Left lung (tissue), 10 donors: Measurements from ENCODE around the gene AAK1. TPM values are rescaled to one million over a fixed set of nuclear protein-coding genes. Genes with fewer than 3 reads are reported as not detected.
"Not testable (repeated sequence)": the region's sequence is repeated elsewhere in the genome, so short reads cannot be mapped to it uniquely, and the experiment has no call there.

Experiments
- ATAC-seq: fragments of 200-7000 bp; cut with Tn5 transposase; one replicate; pipeline ENCODE4 v1.9.1; 2020; ENCODE audit warnings: moderate library complexity
- DNase-seq, 4 donors: peaks; one replicate each; pipeline ENCODE4 v3.0.0-alpha.2; 2013 to 2020
- H3K27ac ChIP-seq, 2 donors: fragments of 200-600 bp; sonication (generic) in 1 of 2; one replicate each; pipeline versions ENCODE4 v1.5.0 to v1.8.0; 2020 to 2021
- H3K27me3 ChIP-seq, 2 donors: fragments of 200-600 bp; sonication (generic) in 1 of 2; one replicate each; pipeline versions ENCODE4 v1.5.0 to v1.8.0; 2020 to 2021
- H3K36me3 ChIP-seq, 2 donors: fragments of 200-600 bp; sonication (generic) in 1 of 2; one replicate each; pipeline versions ENCODE4 v1.5.0 to v1.8.0; 2020 to 2021
- H3K4me1 ChIP-seq, 2 donors: fragments of 200-600 bp; one replicate each; pipeline ENCODE4 v1.8.0; 2021
- H3K4me3 ChIP-seq, 2 donors: fragments of 200-600 bp; sonication (generic) in 1 of 2; one replicate each; pipeline versions ENCODE4 v1.5.0 to v1.8.0; 2020 to 2021; ENCODE audit warnings: mild to moderate bottlenecking in 1 of 2
- H3K9me3 ChIP-seq, 2 donors: fragments of 200-600 bp; sonication (generic) in 1 of 2; one replicate each; pipeline versions ENCODE4 v1.5.0 to v1.8.0; 2020 to 2021
- intact Hi-C, 2 donors: fragments of 100-400 bp; cut with DNase I; formaldehyde crosslinking; loops; one replicate each; pipeline versions ENCODE4 v1.11.2 to v1.14.2; 2022
- polyA plus RNA-seq, 6 donors: library from polyadenylated mRNA; unstranded; fragments of 120-200 nt; gene quantifications; one replicate each; pipeline ENCODE4 v1.2.1, GENCODE V29; 2013; ENCODE audit not compliant: insufficient read length in 6 of 6
- total RNA-seq, 2 donors: library from RNA; stranded (reverse); fragmentation: NEBNext Ultra II Directional; extraction: Animal tissue kit (Norgen Biotek cat#: 25700); gene quantifications; one replicate each; pipeline ENCODE4 v1.2.1, GENCODE V29; 2021
- TF ChIP-seq, protein P1 (sequence below), 2 donors: fragments of 200-600 bp; sonication (generic) in 1 of 2; IDR thresholded peaks; one replicate each; pipeline versions ENCODE4 v1.5.0 to v1.8.0; 2021; ENCODE audit warnings: antibody characterized with exemption in 2 of 2
- donor health status: DM: no; HTN: yes; CAD: no.
- donor health status: DM: no; HTN: no; CAD: no.

AAK1 gene
- total and polyA plus RNA-seq, 8 donors: 19.0 to 70.7 (median 22.4) TPM

DNA sequence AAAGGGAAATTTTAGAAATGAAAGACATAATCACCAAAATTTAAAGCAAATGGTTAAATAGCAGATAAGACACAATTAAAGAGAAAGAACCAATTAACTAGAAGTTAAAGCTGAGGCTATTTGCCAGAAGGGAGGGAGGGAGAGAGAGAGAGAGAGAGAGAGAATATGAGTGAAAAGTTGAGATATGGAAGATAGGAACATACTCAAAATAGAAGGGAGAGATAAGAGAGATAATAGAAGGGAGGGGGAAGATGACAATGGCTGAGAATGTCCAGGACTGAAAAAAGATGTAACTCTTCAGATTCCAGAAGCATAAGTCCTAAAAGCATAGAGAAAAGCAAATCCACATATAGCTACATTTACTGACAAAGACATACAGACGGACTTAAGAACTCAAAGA is 17.1 kb upstream of the AAK1 start:
- Histone ChIP-seq H3K4me3 (no peak overlapping the region), H3K9me3 (no peaks in the 10 kb centered on the region), H3K27me3 (no peaks in the 10 kb centered on the region), H3K36me3 (no peaks in the 10 kb centered on the region), H3K4me1 (peaks cover 0 to 6% of the 10 kb centered on the region in 2 donors), H3K27ac (no peak overlapping the region)
- DNase-seq (no peak), ATAC-seq (no peak)
- TF ChIP-seq, protein P1, sequence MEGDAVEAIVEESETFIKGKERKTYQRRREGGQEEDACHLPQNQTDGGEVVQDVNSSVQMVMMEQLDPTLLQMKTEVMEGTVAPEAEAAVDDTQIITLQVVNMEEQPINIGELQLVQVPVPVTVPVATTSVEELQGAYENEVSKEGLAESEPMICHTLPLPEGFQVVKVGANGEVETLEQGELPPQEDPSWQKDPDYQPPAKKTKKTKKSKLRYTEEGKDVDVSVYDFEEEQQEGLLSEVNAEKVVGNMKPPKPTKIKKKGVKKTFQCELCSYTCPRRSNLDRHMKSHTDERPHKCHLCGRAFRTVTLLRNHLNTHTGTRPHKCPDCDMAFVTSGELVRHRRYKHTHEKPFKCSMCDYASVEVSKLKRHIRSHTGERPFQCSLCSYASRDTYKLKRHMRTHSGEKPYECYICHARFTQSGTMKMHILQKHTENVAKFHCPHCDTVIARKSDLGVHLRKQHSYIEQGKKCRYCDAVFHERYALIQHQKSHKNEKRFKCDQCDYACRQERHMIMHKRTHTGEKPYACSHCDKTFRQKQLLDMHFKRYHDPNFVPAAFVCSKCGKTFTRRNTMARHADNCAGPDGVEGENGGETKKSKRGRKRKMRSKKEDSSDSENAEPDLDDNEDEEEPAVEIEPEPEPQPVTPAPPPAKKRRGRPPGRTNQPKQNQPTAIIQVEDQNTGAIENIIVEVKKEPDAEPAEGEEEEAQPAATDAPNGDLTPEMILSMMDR (IDR thresholded peaks at IDR 0.05): no peak
- intact Hi-C loops: no loop called here

GRCh38 chr2:69659941-69660483 is 16.5 kb upstream of the AAK1 start:
- Histone ChIP-seq H3K27ac (no peak overlapping the region), H3K9me3 (no peaks in the 10 kb centered on the region), H3K4me3 (no peak overlapping the region), H3K36me3 (no peaks in the 10 kb centered on the region), H3K4me1 (peaks cover 0 to 6% of the 10 kb centered on the region in 2 donors), H3K27me3 (no peaks in the 10 kb centered on the region)
- DNase-seq (no peak), ATAC-seq (peak; percentile 70)
- TF ChIP-seq, protein P1 (IDR thresholded peaks at IDR 0.05): no peak
- intact Hi-C loops: no loop called here

- Histone ChIP-seq H3K36me3 (no peaks in the 10 kb centered on the region), H3K27ac (no peak overlapping the region), H3K27me3 (no peaks in the 10 kb centered on the region), H3K4me1 (peaks cover 0 to 6% of the 10 kb centered on the region in 2 donors), H3K4me3 (no peak overlapping the region), H3K9me3 (no peaks in the 10 kb centered on the region)
- TF ChIP-seq, protein P1 (IDR thresholded peaks at IDR 0.05): no peak
- ATAC-seq: no peak
- no peak for DNase-seq
- intact Hi-C loops: no loop called here
Observed at GRCh38 chr2:69659349-69659748, 15.8 kb upstream of the AAK1 start.

GRCh38 chr2:69652206-69652605 is 8.7 kb upstream of the AAK1 start:
- intact Hi-C loops: no loop called here
- TF ChIP-seq, protein P1 (IDR thresholded peaks at IDR 0.05): no peak
- no peak overlapping the region for H3K27ac ChIP-seq
- ATAC-seq (no peak), DNase-seq (no peak)
- H3K36me3 ChIP-seq: no peaks in the 10 kb centered on the region
- peaks cover 0 to 20% of the 10 kb centered on the region in 2 donors for H3K4me1 ChIP-seq
- H3K27me3 ChIP-seq: no peaks in the 10 kb centered on the region
- no peak overlapping the region for H3K4me3 ChIP-seq
- no peaks in the 10 kb centered on the region for H3K9me3 ChIP-seq

DNA sequence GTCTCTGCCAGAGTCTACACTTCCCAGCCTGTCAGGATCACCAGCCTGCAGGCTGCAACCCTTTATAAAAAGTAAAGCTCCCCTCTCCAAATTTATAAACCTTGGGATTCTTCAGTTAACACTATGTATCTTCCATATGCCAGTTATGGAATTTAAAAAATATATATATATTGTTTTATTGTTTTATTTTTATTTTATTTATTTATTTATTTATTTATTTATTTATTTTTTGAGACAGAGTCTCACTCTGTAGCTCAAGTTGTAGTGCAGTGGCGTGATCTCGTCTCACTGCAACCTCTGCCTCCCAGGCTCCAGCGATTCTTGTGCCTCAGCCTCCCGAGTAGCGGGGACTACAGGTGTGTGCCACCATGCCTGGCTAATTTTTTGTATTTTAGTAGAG is 3.7 kb upstream of the AAK1 start:
- H3K36me3 ChIP-seq, DNase-seq, ATAC-seq, H3K9me3 ChIP-seq, H3K27me3 ChIP-seq, H3K27ac ChIP-seq, intact Hi-C loops, H3K4me3 ChIP-seq: not testable (repeated sequence)
- H3K4me1 ChIP-seq: peaks cover 6 to 35% of the 10 kb centered on the region in 2 donors

GRCh38 chr2:69646714-69647113 is 3.2 kb upstream of the AAK1 start:
- Histone ChIP-seq H3K27me3 (no peaks in the 10 kb centered on the region), H3K4me1 (peaks cover 8 to 40% of the 10 kb centered on the region in 2 donors), H3K4me3 (no peak overlapping the region), H3K27ac (no peak overlapping the region), H3K36me3 (no peaks in the 10 kb centered on the region), H3K9me3 (no peaks in the 10 kb centered on the region)
- TF ChIP-seq, protein P1 (IDR thresholded peaks at IDR 0.05): no peak
- ATAC-seq (no peak), DNase-seq (no peak)
- intact Hi-C loops: no loop called here
